GM23338 (cell line): ENCODE measurements around the gene AKR1B1. TPM values are rescaled to one million over a fixed set of nuclear protein-coding genes. Genes with fewer than 3 reads are reported as not detected.

Source experiments
- ATAC-seq: fragments of 200-7000 bp; cut with Tn5 transposase; 3 replicates; pipeline ENCODE4 v1.9.1; 2020
- DNase-seq: peaks from one replicate; pipeline ENCODE4 v3.0.0-alpha.2; 2015; ENCODE audit warnings: low spot score
- H2AFZ ChIP-seq: fragments of 200-600 bp; sonication (generic); 2 replicates; pipeline ENCODE4 v1.8.0; 2016; ENCODE audit warnings: antibody characterized with exemption, mild to moderate bottlenecking, moderate library complexity
- H3F3A ChIP-seq: fragments of 200-600 bp; sonication (generic); replicated peaks from 2 replicates; pipeline ENCODE4 v1.8.0; 2017; ENCODE audit warnings: antibody characterized with exemption, mixed run types, low read depth
- H3K27ac ChIP-seq: fragments of 200-600 bp; sonication (generic); 2 replicates; pipeline ENCODE4 v1.6.1; 2016; ENCODE audit warnings: low read depth
- H3K27me3 ChIP-seq: fragments of 200-600 bp; sonication (generic); 2 replicates; pipeline ENCODE4 v1.8.0; 2016; ENCODE audit warnings: mild to moderate bottlenecking, mixed run types, moderate library complexity; ENCODE audit not compliant: insufficient read depth
- H3K36me3 ChIP-seq: fragments of 200-600 bp; sonication (generic); 2 replicates; pipeline ENCODE4 v1.8.0; 2016; ENCODE audit warnings: mild to moderate bottlenecking; ENCODE audit not compliant: insufficient read depth
- H3K4me1 ChIP-seq: fragments of 200-600 bp; sonication (generic); 2 replicates; pipeline ENCODE4 v1.8.0; 2016; ENCODE audit warnings: mild to moderate bottlenecking, moderate library complexity; ENCODE audit not compliant: insufficient read depth
- H3K4me2 ChIP-seq: fragments of 200-600 bp; sonication (generic); 2 replicates; pipeline ENCODE4 v1.7.1; 2017; ENCODE audit warnings: mixed run types
- H3K4me3 ChIP-seq: fragments of 200-600 bp; sonication (generic); 2 replicates; pipeline ENCODE4 v1.6.1; 2016; ENCODE audit warnings: mixed run types
- H3K79me2 ChIP-seq: fragments of 200-600 bp; sonication (generic); replicated peaks from 2 replicates; pipeline ENCODE4 v1.8.0; 2017; ENCODE audit warnings: mild to moderate bottlenecking; ENCODE audit not compliant: insufficient read depth
- H3K9me2 ChIP-seq: fragments of 200-600 bp; sonication (generic); 2 replicates; pipeline ENCODE4 v1.8.0; 2017; ENCODE audit not compliant: insufficient read depth
- H4K20me1 ChIP-seq: fragments of 200-600 bp; sonication (generic); replicated peaks from 2 replicates; pipeline ENCODE4 v1.8.0; 2017; ENCODE audit warnings: mild to moderate bottlenecking; ENCODE audit not compliant: insufficient read depth
- H3K27ac Mint-ChIP-seq: 2 replicates; pipeline ENCODE4 v1.8.0; 2020; ENCODE audit warnings: inconsistent platforms, mild to moderate bottlenecking, moderate library complexity, mixed read lengths
- H3K27me3 Mint-ChIP-seq: 3 replicates; pipeline ENCODE4 v1.8.0; 2022; ENCODE audit warnings: low read depth, mild to moderate bottlenecking, moderate library complexity, mixed read lengths, inconsistent platforms; ENCODE audit not compliant: insufficient read depth, poor library complexity
- H3K36me3 Mint-ChIP-seq: 3 replicates; pipeline ENCODE4 v1.8.0; 2021; ENCODE audit warnings: low read depth, mild to moderate bottlenecking, inconsistent platforms, moderate library complexity, mixed read lengths
- H3K4me1 Mint-ChIP-seq: 3 replicates; pipeline ENCODE4 v1.8.0; 2020; ENCODE audit warnings: mild to moderate bottlenecking, inconsistent platforms, mixed read lengths
- H3K4me3 Mint-ChIP-seq: 3 replicates; pipeline ENCODE4 v1.8.0; 2021; ENCODE audit warnings: moderate library complexity, mild to moderate bottlenecking, inconsistent platforms, mixed read lengths
- H3K9me3 Mint-ChIP-seq: 3 replicates; pipeline ENCODE4 v1.8.0; 2020; ENCODE audit warnings: moderate library complexity, mild to moderate bottlenecking, inconsistent platforms, mixed read lengths
- EZH2 ChIP-seq: fragments of 200-600 bp; sonication (generic); IDR thresholded peaks from one replicate; pipeline ENCODE4 v1.8.0; 2017; ENCODE audit warnings: antibody characterized with exemption, mild to moderate bottlenecking, low read depth; ENCODE audit not compliant: unreplicated experiment
- POLR2AphosphoS5 ChIP-seq: IDR thresholded peaks from 2 replicates; pipeline ENCODE4 v1.6.1; 2016; ENCODE audit warnings: antibody characterized with exemption, low read depth
- ZNF114 ChIP-seq: fragments of 250-450 bp; sonication (Bioruptor Pico); IDR thresholded peaks from 2 replicates; pipeline ENCODE4 v1.5.0; 2020; ENCODE audit warnings: mild to moderate bottlenecking, moderate library complexity
- polyA plus RNA-seq: library from polyadenylated mRNA; unstranded; fragments of >200 nt; fragmentation: Nextera tagmentation; extraction: Ambion mirVana; gene quantifications from 2 replicates; pipeline ENCODE4 v1.2.1, GENCODE V29; 2016
- total RNA-seq: library from RNA; depleted of rRNA; stranded (reverse); fragments of >200 nt; shearing (Covaris generic); gene quantifications from 2 replicates; pipeline ENCODE4 v1.2.3, GENCODE V29; 2014
- TF ChIP-seq, protein P1 (sequence below): fragments of 250-450 bp; sonication (Bioruptor Pico); IDR thresholded peaks from 2 replicates; pipeline ENCODE4 v1.5.0; 2020; ENCODE audit warnings: mild to moderate bottlenecking, moderate library complexity
- TF ChIP-seq, protein P2 (sequence below), 2 experiments: fragments of 200-600 bp in 1 of 2; sonication (generic) in 1 of 2; conservative IDR thresholded peaks; 2 replicates each; pipeline versions ENCODE4 v1.5.1 to v1.6.1; 2016 to 2017; ENCODE audit warnings: antibody characterized with exemption in 2 of 2, low read depth in 2 of 2, mild to moderate bottlenecking in 2 of 2, moderate library complexity in 1 of 2

Gene AKR1B1
- total and polyA plus RNA-seq, 2 experiments from 2014 or later = 132 to 154 TPM

DNA sequence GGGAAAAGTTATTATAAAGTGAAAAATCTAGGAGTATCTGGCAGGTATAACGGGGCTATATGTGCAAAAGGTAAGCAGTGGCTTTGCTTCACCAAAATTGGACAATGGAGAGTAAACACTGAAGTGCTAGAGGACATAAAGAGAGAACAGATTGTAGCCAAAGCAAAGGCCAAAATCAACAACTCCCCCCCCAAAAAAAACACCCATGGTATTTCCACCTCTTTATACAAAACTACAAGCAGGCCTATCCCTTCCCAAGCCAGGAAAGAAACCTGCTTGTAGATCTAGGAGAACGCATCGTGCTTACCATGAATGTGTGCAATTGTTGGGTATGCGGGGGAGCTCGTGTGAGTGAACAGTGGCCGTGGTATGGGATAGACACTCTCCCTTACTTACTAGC is 9.2 kb upstream of the AKR1B1 start (continued):
- TF ChIP-seq, protein P1, sequence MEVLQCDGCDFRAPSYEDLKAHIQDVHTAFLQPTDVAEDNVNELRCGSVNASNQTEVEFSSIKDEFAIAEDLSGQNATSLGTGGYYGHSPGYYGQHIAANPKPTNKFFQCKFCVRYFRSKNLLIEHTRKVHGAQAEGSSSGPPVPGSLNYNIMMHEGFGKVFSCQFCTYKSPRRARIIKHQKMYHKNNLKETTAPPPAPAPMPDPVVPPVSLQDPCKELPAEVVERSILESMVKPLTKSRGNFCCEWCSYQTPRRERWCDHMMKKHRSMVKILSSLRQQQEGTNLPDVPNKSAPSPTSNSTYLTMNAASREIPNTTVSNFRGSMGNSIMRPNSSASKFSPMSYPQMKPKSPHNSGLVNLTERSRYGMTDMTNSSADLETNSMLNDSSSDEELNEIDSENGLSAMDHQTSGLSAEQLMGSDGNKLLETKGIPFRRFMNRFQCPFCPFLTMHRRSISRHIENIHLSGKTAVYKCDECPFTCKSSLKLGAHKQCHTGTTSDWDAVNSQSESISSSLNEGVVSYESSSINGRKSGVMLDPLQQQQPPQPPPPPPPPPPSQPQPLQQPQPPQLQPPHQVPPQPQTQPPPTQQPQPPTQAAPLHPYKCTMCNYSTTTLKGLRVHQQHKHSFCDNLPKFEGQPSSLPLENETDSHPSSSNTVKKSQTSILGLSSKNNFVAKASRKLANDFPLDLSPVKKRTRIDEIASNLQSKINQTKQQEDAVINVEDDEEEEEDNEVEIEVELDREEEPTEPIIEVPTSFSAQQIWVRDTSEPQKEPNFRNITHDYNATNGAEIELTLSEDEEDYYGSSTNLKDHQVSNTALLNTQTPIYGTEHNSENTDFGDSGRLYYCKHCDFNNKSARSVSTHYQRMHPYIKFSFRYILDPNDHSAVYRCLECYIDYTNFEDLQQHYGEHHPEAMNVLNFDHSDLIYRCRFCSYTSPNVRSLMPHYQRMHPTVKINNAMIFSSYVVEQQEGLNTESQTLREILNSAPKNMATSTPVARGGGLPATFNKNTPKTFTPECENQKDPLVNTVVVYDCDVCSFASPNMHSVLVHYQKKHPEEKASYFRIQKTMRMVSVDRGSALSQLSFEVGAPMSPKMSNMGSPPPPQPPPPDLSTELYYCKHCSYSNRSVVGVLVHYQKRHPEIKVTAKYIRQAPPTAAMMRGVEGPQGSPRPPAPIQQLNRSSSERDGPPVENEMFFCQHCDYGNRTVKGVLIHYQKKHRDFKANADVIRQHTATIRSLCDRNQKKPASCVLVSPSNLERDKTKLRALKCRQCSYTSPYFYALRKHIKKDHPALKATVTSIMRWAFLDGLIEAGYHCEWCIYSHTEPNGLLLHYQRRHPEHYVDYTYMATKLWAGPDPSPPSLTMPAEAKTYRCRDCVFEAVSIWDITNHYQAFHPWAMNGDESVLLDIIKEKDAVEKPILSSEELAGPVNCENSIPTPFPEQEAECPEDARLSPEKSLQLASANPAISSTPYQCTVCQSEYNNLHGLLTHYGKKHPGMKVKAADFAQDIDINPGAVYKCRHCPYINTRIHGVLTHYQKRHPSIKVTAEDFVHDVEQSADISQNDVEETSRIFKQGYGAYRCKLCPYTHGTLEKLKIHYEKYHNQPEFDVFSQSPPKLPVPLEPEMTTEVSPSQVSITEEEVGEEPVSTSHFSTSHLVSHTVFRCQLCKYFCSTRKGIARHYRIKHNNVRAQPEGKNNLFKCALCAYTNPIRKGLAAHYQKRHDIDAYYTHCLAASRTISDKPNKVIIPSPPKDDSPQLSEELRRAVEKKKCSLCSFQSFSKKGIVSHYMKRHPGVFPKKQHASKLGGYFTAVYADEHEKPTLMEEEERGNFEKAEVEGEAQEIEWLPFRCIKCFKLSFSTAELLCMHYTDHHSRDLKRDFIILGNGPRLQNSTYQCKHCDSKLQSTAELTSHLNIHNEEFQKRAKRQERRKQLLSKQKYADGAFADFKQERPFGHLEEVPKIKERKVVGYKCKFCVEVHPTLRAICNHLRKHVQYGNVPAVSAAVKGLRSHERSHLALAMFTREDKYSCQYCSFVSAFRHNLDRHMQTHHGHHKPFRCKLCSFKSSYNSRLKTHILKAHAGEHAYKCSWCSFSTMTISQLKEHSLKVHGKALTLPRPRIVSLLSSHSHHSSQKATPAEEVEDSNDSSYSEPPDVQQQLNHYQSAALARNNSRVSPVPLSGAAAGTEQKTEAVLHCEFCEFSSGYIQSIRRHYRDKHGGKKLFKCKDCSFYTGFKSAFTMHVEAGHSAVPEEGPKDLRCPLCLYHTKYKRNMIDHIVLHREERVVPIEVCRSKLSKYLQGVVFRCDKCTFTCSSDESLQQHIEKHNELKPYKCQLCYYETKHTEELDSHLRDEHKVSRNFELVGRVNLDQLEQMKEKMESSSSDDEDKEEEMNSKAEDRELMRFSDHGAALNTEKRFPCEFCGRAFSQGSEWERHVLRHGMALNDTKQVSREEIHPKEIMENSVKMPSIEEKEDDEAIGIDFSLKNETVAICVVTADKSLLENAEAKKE (CRISPR knock-in tag) = no peak
- TF ChIP-seq, protein P2, sequence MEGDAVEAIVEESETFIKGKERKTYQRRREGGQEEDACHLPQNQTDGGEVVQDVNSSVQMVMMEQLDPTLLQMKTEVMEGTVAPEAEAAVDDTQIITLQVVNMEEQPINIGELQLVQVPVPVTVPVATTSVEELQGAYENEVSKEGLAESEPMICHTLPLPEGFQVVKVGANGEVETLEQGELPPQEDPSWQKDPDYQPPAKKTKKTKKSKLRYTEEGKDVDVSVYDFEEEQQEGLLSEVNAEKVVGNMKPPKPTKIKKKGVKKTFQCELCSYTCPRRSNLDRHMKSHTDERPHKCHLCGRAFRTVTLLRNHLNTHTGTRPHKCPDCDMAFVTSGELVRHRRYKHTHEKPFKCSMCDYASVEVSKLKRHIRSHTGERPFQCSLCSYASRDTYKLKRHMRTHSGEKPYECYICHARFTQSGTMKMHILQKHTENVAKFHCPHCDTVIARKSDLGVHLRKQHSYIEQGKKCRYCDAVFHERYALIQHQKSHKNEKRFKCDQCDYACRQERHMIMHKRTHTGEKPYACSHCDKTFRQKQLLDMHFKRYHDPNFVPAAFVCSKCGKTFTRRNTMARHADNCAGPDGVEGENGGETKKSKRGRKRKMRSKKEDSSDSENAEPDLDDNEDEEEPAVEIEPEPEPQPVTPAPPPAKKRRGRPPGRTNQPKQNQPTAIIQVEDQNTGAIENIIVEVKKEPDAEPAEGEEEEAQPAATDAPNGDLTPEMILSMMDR (conservative IDR thresholded peaks at IDR 0.05; ENCODE audit: low read depth in 2 of 2) = no peak
- no peak for TF ChIP-seq POLR2AphosphoS5

DNA sequence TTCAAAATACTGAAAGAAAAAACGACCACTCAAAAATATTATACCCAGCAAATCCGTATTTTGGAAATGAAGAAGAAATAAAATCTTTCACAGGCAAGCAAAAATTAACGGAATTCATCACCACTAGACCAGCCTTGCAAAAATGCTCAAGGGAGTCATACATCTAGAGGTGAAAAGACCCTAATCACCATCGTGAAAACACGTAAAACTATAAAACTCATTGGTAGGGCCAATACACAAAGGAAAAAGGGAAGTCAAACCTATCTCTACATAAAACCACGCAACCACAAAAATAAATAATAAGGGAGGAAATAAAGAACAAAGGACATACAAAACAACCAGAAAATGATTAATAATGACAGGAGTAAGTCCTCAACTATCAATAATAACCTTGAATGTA is 6.6 kb upstream of the AKR1B1 start:
- ATAC-seq (no peak), DNase-seq (no peak)
- Histone ChIP-seq H3K27me3 (no peaks in the 10 kb centered on the region), H3F3A (no peaks in the 10 kb centered on the region), H3K79me2 (no peaks in the 10 kb centered on the region), H3K4me3 (no peak overlapping the region), H3K4me1 (no peaks in the 10 kb centered on the region), H4K20me1 (no peaks in the 10 kb centered on the region), H3K9me2 (peaks cover 3% of the 10 kb centered on the region; the same call in 1 of the 2 replicates), H3K27ac (no peak overlapping the region), H3K36me3 (no peaks in the 10 kb centered on the region), H2AFZ (no peak overlapping the region), H3K4me2 (no peak overlapping the region)
- H3K36me3 Mint-ChIP-seq = no peaks in the 10 kb centered on the region
- no peak overlapping the region for H3K27ac Mint-ChIP-seq
- no peak for TF ChIP-seq ZNF114 (CRISPR knock-in tag)
- TF ChIP-seq EZH2 = no peak
- H3K4me3 Mint-ChIP-seq = no peak overlapping the region
- H3K9me3 Mint-ChIP-seq = peaks cover 8% of the 10 kb centered on the region; the same call in 2 of the 3 replicates
- H3K4me1 Mint-ChIP-seq = no peaks in the 10 kb centered on the region
- no peaks in the 10 kb centered on the region for H3K27me3 Mint-ChIP-seq
